Central memory CD8-positive, alpha-beta T cell (primary cell): ENCODE measurements around the gene SMCP.

Experiments
- ATAC-seq: fragments of 150-1000 bp; cut with Tn5 transposase; replicated peaks from 2 replicates; pipeline ENCODE4 v1.10.0; 2022; ENCODE audit warnings: mild to moderate bottlenecking, moderate FRiP score, moderate number of reproducible peaks; ENCODE audit not compliant: poor library complexity, severe bottlenecking; ENCODE audit errors: extremely low read depth
- DNase-seq, 2 donors: peaks; one replicate each; pipeline ENCODE4 v3.0.0; 2021; ENCODE audit warnings: low spot score in 2 of 2
- H3K27ac Mint-ChIP-seq: one replicate; pipeline ENCODE4 v1.8.0; 2022; ENCODE audit warnings: low read depth, mild to moderate bottlenecking, moderate library complexity, mixed read lengths
- H3K27me3 Mint-ChIP-seq: one replicate; pipeline ENCODE4 v1.8.0; 2022; ENCODE audit warnings: mixed read lengths
- H3K36me3 Mint-ChIP-seq: one replicate; pipeline ENCODE4 v1.8.0; 2022; ENCODE audit warnings: mild to moderate bottlenecking, moderate library complexity, mixed read lengths; ENCODE audit not compliant: insufficient read depth
- H3K4me1 Mint-ChIP-seq: one replicate; pipeline ENCODE4 v1.8.0; 2022; ENCODE audit warnings: mixed read lengths
- H3K4me3 Mint-ChIP-seq: one replicate; pipeline ENCODE4 v1.8.0; 2022; ENCODE audit warnings: mild to moderate bottlenecking, moderate library complexity, mixed read lengths
- H3K9me3 Mint-ChIP-seq: one replicate; pipeline ENCODE4 v1.8.0; 2022; ENCODE audit warnings: mixed read lengths

SMCP gene

GRCh38 chr1:152901631-152902030 is 23.5 kb downstream of the SMCP start:
- no peaks in the 10 kb centered on the region for H3K4me1 Mint-ChIP-seq
- no peak for DNase-seq
- no peak overlapping the region for H3K4me3 Mint-ChIP-seq
- peaks cover 5% of the 10 kb centered on the region for H3K36me3 Mint-ChIP-seq
- no peaks in the 10 kb centered on the region for H3K9me3 Mint-ChIP-seq
- H3K27me3 Mint-ChIP-seq = peaks cover 70% of the 10 kb centered on the region
- no peak for ATAC-seq
- no peak overlapping the region for H3K27ac Mint-ChIP-seq

- Mint-ChIP-seq H3K9me3 (no peaks in the 10 kb centered on the region), H3K4me1 (no peaks in the 10 kb centered on the region), H3K36me3 (peaks cover 5% of the 10 kb centered on the region), H3K27ac (no peak overlapping the region), H3K4me3 (no peak overlapping the region), H3K27me3 (peaks cover 70% of the 10 kb centered on the region)
- no peak for ATAC-seq
- DNase-seq = no peak
Observed at GRCh38 chr1:152902636-152903035, 24.5 kb downstream of the SMCP start.

GRCh38 chr1:152904688-152905440 is 26.7 kb downstream of the SMCP start:
- Mint-ChIP-seq H3K4me1 (peaks cover 5% of the 10 kb centered on the region), H3K4me3 (no peak overlapping the region), H3K27ac (no peak overlapping the region), H3K36me3 (peaks cover 4% of the 10 kb centered on the region), H3K9me3 (no peaks in the 10 kb centered on the region), H3K27me3 (peaks cover 67% of the 10 kb centered on the region)
- ATAC-seq (no peak), DNase-seq (no peak)

- peaks cover 55% of the 10 kb centered on the region for H3K27me3 Mint-ChIP-seq
- no peak for DNase-seq
- ATAC-seq = peak; percentile 43
- H3K27ac Mint-ChIP-seq = peak overlapping the region; percentile 69
- peaks cover 7% of the 10 kb centered on the region for H3K4me1 Mint-ChIP-seq
- no peaks in the 10 kb centered on the region for H3K9me3 Mint-ChIP-seq
- peak overlapping the region; percentile 8 for H3K4me3 Mint-ChIP-seq
- H3K36me3 Mint-ChIP-seq = peaks cover 4% of the 10 kb centered on the region
Observed at GRCh38 chr1:152906023-152906565, 28.0 kb downstream of the SMCP start.

- Mint-ChIP-seq H3K4me3 (peak within 1 kb of the TSS; percentile 66), H3K9me3 (no peaks in the 10 kb centered on the region), H3K27ac (peak within 1 kb of the TSS; percentile 69), H3K36me3 (peaks cover 4% of the 10 kb centered on the region), H3K4me1 (peaks cover 7% of the 10 kb centered on the region), H3K27me3 (peaks cover 46% of the 10 kb centered on the region)
- no peak for ATAC-seq
- no peak for DNase-seq
Observed at GRCh38 chr1:152907686-152908601, 29.8 kb downstream of the SMCP start, which contains the start of gene IVL. IVL (plus strand) TSS chr1:152908546; CDS start chr1:152909798, 1,252 bp downstream.

- H3K9me3 Mint-ChIP-seq = no peaks in the 10 kb centered on the region
- H3K4me1 Mint-ChIP-seq = peaks cover 7% of the 10 kb centered on the region
- peak overlapping the region; percentile 66 for H3K4me3 Mint-ChIP-seq
- peaks cover 5% of the 10 kb centered on the region for H3K36me3 Mint-ChIP-seq
- H3K27me3 Mint-ChIP-seq = peaks cover 38% of the 10 kb centered on the region
- H3K27ac Mint-ChIP-seq = peak overlapping the region; percentile 35
- DNase-seq = no peak
- no peak for ATAC-seq
Observed at GRCh38 chr1:152909206-152909605, 31.1 kb downstream of the SMCP start.

- Mint-ChIP-seq H3K36me3 (peaks cover 1% of the 10 kb centered on the region), H3K4me3 (peak overlapping the region; percentile 66), H3K27me3 (peaks cover 34% of the 10 kb centered on the region), H3K9me3 (no peaks in the 10 kb centered on the region), H3K4me1 (peaks cover 7% of the 10 kb centered on the region), H3K27ac (peak overlapping the region; percentile 61)
- DNase-seq (no peak), ATAC-seq (no peak)
Observed at GRCh38 chr1:152912471-152912870, 34.3 kb downstream of the SMCP start.

- Mint-ChIP-seq H3K9me3 (no peaks in the 10 kb centered on the region), H3K36me3 (peaks cover 1% of the 10 kb centered on the region), H3K27me3 (peaks cover 33% of the 10 kb centered on the region), H3K4me1 (peaks cover 7% of the 10 kb centered on the region), H3K4me3 (peak overlapping the region; percentile 66), H3K27ac (no peak overlapping the region)
- ATAC-seq (peak; percentile 64), DNase-seq (no peak)
Observed at GRCh38 chr1:152912900-152913299, 34.8 kb downstream of the SMCP start.

- DNase-seq (no peak), ATAC-seq (no peak)
- Mint-ChIP-seq H3K4me3 (no peak overlapping the region), H3K9me3 (no peaks in the 10 kb centered on the region), H3K36me3 (peaks cover 1% of the 10 kb centered on the region), H3K4me1 (no peaks in the 10 kb centered on the region), H3K27ac (no peak overlapping the region), H3K27me3 (peaks cover 53% of the 10 kb centered on the region)
Observed at GRCh38 chr1:152917794-152918193, 39.7 kb downstream of the SMCP start.

GRCh38 chr1:152919071-152919470 is 40.9 kb downstream of the SMCP start:
- peaks cover 53% of the 10 kb centered on the region for H3K27me3 Mint-ChIP-seq
- H3K9me3 Mint-ChIP-seq = no peaks in the 10 kb centered on the region
- ATAC-seq = no peak
- no peak overlapping the region for H3K27ac Mint-ChIP-seq
- no peak overlapping the region for H3K4me3 Mint-ChIP-seq
- H3K36me3 Mint-ChIP-seq = no peaks in the 10 kb centered on the region
- no peak for DNase-seq
- no peaks in the 10 kb centered on the region for H3K4me1 Mint-ChIP-seq

- ATAC-seq (no peak), DNase-seq (no peak)
- Mint-ChIP-seq H3K27me3 (peaks cover 32% of the 10 kb centered on the region), H3K4me1 (no peaks in the 10 kb centered on the region), H3K36me3 (no peaks in the 10 kb centered on the region), H3K27ac (no peak overlapping the region), H3K9me3 (no peaks in the 10 kb centered on the region), H3K4me3 (no peak overlapping the region)
Observed at GRCh38 chr1:152924191-152924590, 46.1 kb downstream of the SMCP start.

- no peak overlapping the region for H3K27ac Mint-ChIP-seq
- DNase-seq (no peak), ATAC-seq (no peak)
- H3K9me3 Mint-ChIP-seq = no peaks in the 10 kb centered on the region
- peaks cover 36% of the 10 kb centered on the region for H3K27me3 Mint-ChIP-seq
- no peaks in the 10 kb centered on the region for H3K36me3 Mint-ChIP-seq
- H3K4me3 Mint-ChIP-seq = no peak overlapping the region
- H3K4me1 Mint-ChIP-seq = no peaks in the 10 kb centered on the region
Observed at GRCh38 chr1:152926091-152926490, 48.0 kb downstream of the SMCP start.
